Breast epithelium (tissue), 4 donors: Measurements from ENCODE around the gene SEM1. TPM values are rescaled to one million over a fixed set of nuclear protein-coding genes. Genes with fewer than 3 reads are reported as not detected.

Experiments
- DNase-seq, 2 donors: peaks; one replicate each; pipeline ENCODE4 v3.0.0-alpha.2; 2019; ENCODE audit warnings: low spot score in 2 of 2
- H3K27ac ChIP-seq, 2 donors: fragments of 200-600 bp; sonication (generic) in 1 of 2; one replicate each; pipeline ENCODE4 v1.5.1; 2016 to 2019; ENCODE audit warnings: mild to moderate bottlenecking in 1 of 2
- H3K27me3 ChIP-seq, 2 donors: fragments of 200-600 bp; sonication (generic) in 1 of 2; one replicate each; pipeline versions ENCODE4 v1.5.1 to v1.6.0; 2017 to 2019; ENCODE audit warnings: control low read depth in 1 of 2, mild to moderate bottlenecking in 1 of 2
- H3K36me3 ChIP-seq: fragments of 200-600 bp; one replicate; pipeline ENCODE4 v1.5.1; 2019
- H3K4me1 ChIP-seq, 2 donors: fragments of 200-600 bp; sonication (generic); one replicate each; pipeline ENCODE4 v1.5.1; 2016 to 2019; ENCODE audit warnings: control low read depth in 1 of 2
- H3K4me3 ChIP-seq, 3 donors: fragments of 200-600 bp; sonication (generic); 1 replicate in 2 of 3; 2 replicates in 1 of 3; pipeline ENCODE4 v1.5.1; 2016 to 2019; ENCODE audit warnings: mild to moderate bottlenecking in 3 of 3, moderate library complexity in 2 of 3
- H3K9me3 ChIP-seq, 2 donors: fragments of 200-600 bp; sonication (generic) in 1 of 2; one replicate each; pipeline ENCODE4 v1.5.1; 2016 to 2019; ENCODE audit warnings: control low read depth in 1 of 2
- POLR2A ChIP-seq: fragments of 450-650 bp; IDR thresholded peaks from one replicate; pipeline ENCODE4 v1.6.1; 2016; ENCODE audit warnings: antibody characterized with exemption, mild to moderate bottlenecking, moderate library complexity
- POLR2AphosphoS5 ChIP-seq, 3 donors: sonication (generic); formaldehyde crosslinking; IDR thresholded peaks; one replicate each; pipeline ENCODE4 v1.6.1; 2017; ENCODE audit warnings: antibody characterized with exemption in 3 of 3
- intact Hi-C: fragments of 100-400 bp; cut with DNase I; formaldehyde crosslinking; loops from one replicate; pipeline ENCODE4 v1.15.1; 2023; ENCODE audit warnings: low total_unique reads
- total RNA-seq, 3 donors: library from RNA; depleted of rRNA; stranded (reverse); fragments of >200 nt; gene quantifications; one replicate each; pipeline ENCODE4 v1.1.0, GENCODE V29; 2016
- TF ChIP-seq, protein P1 (sequence below), 3 donors: fragments of 450-650 bp; IDR thresholded peaks; one replicate each; pipeline ENCODE4 v1.5.1; 2016 to 2017; ENCODE audit warnings: antibody characterized with exemption in 3 of 3, mild to moderate bottlenecking in 3 of 3, moderate library complexity in 3 of 3

Gene SEM1
- total RNA-seq, 3 donors from 2014 or later, result 26.6 to 37.4 (median 28.5) TPM

DNA sequence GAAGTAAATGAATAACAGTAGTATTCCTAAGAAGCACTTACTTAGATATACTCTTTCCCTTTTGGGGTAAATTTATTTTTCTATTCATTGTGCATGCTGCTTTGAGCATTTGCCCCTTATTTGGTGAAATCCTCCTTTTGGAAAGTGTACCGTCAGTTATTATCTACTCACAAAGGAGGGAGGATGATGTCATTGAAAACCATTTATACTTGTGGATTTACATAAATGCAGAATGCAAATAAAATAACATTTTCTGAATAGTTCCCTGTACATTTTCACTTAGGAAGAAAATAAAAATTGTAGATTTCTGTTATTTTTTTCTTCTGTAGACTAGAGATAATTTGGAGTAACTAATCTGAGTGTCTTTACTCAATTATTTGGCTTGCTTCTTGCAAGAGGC lies 29.5 kb upstream of the SEM1 start:
- no peak for TF ChIP-seq POLR2A
- no peak for TF ChIP-seq POLR2AphosphoS5 (IDR thresholded peaks at IDR 0.05)
- TF ChIP-seq, protein P1, sequence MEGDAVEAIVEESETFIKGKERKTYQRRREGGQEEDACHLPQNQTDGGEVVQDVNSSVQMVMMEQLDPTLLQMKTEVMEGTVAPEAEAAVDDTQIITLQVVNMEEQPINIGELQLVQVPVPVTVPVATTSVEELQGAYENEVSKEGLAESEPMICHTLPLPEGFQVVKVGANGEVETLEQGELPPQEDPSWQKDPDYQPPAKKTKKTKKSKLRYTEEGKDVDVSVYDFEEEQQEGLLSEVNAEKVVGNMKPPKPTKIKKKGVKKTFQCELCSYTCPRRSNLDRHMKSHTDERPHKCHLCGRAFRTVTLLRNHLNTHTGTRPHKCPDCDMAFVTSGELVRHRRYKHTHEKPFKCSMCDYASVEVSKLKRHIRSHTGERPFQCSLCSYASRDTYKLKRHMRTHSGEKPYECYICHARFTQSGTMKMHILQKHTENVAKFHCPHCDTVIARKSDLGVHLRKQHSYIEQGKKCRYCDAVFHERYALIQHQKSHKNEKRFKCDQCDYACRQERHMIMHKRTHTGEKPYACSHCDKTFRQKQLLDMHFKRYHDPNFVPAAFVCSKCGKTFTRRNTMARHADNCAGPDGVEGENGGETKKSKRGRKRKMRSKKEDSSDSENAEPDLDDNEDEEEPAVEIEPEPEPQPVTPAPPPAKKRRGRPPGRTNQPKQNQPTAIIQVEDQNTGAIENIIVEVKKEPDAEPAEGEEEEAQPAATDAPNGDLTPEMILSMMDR (IDR thresholded peaks at IDR 0.05), result no peak
- no peaks in the 10 kb centered on the region for H3K36me3 ChIP-seq
- H3K27ac ChIP-seq, result no peak overlapping the region
- peaks cover 0 to 14% of the 10 kb centered on the region in 2 donors for H3K27me3 ChIP-seq
- H3K9me3 ChIP-seq, result no peaks in the 10 kb centered on the region
- DNase-seq, result no peak
- H3K4me1 ChIP-seq, result no peaks in the 10 kb centered on the region
- H3K4me3 ChIP-seq, result no peak overlapping the region
- intact Hi-C loops, result no loop called here

DNA sequence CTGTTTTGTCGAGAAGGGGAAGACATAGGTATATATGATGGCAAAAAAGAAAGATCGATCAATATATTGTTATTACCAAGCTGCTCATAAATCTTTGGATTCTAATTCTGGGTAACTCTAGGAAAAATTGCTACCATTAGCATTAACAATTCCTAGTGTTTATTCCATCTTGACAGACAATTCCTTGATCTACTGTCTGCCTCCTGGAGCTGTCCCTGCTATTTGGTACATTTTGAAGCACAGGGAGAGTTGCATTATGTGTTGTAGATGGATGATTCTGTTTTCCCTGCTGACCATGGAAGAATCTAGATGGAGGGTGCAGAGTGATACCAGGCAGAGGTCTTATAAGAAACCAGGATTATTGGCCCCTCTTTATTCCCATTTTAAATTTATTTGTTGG lies 29.1 kb upstream of the SEM1 start:
- Histone ChIP-seq H3K27ac (no peak overlapping the region), H3K27me3 (peaks cover 0 to 14% of the 10 kb centered on the region in 2 donors), H3K4me1 (no peaks in the 10 kb centered on the region), H3K4me3 (no peak overlapping the region), H3K9me3 (no peaks in the 10 kb centered on the region), H3K36me3 (no peaks in the 10 kb centered on the region)
- DNase-seq, result no peak
- intact Hi-C loops, result no loop called here
- no peak for TF ChIP-seq POLR2A
- TF ChIP-seq, protein P1 (IDR thresholded peaks at IDR 0.05), result no peak
- TF ChIP-seq POLR2AphosphoS5 (IDR thresholded peaks at IDR 0.05), result no peak

DNA sequence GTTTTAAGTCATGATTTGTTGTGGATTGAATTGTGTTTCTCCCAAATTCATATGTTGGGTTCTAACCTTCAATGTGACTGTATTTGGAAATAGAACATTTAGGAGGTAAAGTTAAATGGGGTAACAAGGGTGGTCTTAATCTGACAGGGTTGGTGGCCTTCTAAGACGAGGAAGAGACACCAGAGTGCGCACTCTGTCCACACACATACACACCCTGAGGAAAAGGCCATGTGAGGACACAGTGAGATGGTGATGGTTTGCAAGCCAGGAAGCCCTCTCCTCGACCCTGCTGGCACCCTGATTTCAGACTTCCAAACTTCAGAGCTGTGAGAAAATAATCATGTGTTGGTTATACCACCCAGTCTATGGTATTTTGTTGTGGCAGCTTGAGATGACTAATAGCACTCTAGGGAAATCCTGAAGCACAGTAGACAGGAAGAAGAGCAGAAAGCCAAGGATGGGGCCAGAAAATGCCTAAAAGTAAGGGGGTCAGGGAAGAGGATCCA lies 28.0 kb upstream of the SEM1 start:
- no peak for TF ChIP-seq POLR2A
- no peak for TF ChIP-seq POLR2AphosphoS5 (IDR thresholded peaks at IDR 0.05)
- TF ChIP-seq, protein P1 (IDR thresholded peaks at IDR 0.05), result no peak
- intact Hi-C loops, result no loop called here
- no peak overlapping the region for H3K4me3 ChIP-seq

DNA sequence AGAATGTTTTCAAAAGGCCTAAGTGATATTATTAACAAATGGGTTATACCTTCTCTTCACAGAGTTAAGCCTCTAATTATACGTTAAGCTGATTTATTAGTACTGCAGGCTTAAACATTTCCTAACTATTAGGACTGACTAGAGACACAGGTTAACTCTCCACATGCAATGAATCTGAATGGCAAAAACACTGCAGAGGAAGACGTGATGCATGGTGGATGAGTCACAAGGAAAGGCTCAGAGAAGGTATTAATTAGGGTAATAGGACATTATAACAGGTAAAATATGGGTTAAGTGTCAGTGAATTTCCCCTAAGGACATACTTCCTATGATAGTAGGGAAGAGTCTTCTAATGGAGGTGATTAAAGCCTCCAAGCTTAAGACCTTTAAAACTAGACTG lies 24.7 kb upstream of the SEM1 start:
- H3K27ac ChIP-seq, result no peak overlapping the region
- no peak overlapping the region for H3K4me3 ChIP-seq
- no peaks in the 10 kb centered on the region for H3K9me3 ChIP-seq
- DNase-seq, result no peak
- intact Hi-C loops, result no loop called here
- H3K27me3 ChIP-seq, result peaks cover 0 to 6% of the 10 kb centered on the region in 2 donors
- TF ChIP-seq POLR2AphosphoS5 (IDR thresholded peaks at IDR 0.05) (no peak), POLR2A (no peak)
- TF ChIP-seq, protein P1 (IDR thresholded peaks at IDR 0.05), result no peak
- H3K4me1 ChIP-seq, result no peaks in the 10 kb centered on the region
- no peaks in the 10 kb centered on the region for H3K36me3 ChIP-seq

More for the DNA sequence above, 28.0 kb upstream of the SEM1 start:
- peaks cover 0 to 6% of the 10 kb centered on the region in 2 donors for H3K27me3 ChIP-seq
- no peak for DNase-seq
- no peaks in the 10 kb centered on the region for H3K36me3 ChIP-seq
- H3K9me3 ChIP-seq, result no peaks in the 10 kb centered on the region
- no peak overlapping the region for H3K27ac ChIP-seq
- H3K4me1 ChIP-seq, result no peaks in the 10 kb centered on the region

DNA sequence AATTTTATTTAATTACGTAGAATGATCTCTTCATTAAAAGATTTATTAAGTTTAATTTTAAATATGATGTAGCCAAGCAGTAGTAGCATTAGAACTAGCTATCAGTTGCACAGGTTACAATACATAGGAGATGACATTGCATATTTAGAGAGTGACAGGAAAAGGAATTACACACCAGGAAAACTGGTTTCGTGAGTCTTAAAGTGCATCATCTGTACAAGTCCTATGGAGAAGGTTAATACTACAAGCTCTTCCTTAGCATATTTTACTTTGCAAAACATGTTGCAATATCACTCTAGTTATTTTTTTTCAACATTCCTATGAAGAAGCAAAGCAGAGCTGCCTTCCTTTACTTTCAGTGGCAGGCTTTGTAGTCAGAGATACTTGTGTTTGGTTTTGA lies 20.2 kb upstream of the SEM1 start:
- Histone ChIP-seq H3K9me3 (no peaks in the 10 kb centered on the region), H3K27ac (no peak overlapping the region), H3K36me3 (no peaks in the 10 kb centered on the region), H3K27me3 (no peaks in the 10 kb centered on the region), H3K4me1 (no peaks in the 10 kb centered on the region), H3K4me3 (no peak overlapping the region)
- intact Hi-C loops, result no loop called here
- no peak for DNase-seq
- TF ChIP-seq POLR2A (no peak), POLR2AphosphoS5 (IDR thresholded peaks at IDR 0.05) (no peak)
- TF ChIP-seq, protein P1 (IDR thresholded peaks at IDR 0.05), result no peak
